Liver (tissue), 3 donors: ENCODE measurements around the gene CDA.

Experiments
- HNF4G ChIP-seq: IDR thresholded peaks from 2 replicates; pipeline ENCODE4 v1.6.1; 2016; ENCODE audit warnings: antibody characterized with exemption
- TAF1 ChIP-seq: conservative IDR thresholded peaks from 2 replicates; pipeline ENCODE4 v1.6.1; 2016; ENCODE audit warnings: antibody characterized with exemption, mild to moderate bottlenecking
- TF ChIP-seq, protein P1 (sequence below): IDR thresholded peaks from 2 replicates; pipeline ENCODE4 v1.6.1; 2016; ENCODE audit warnings: antibody characterized with exemption
- TF ChIP-seq, protein P2 (sequence below): fragments of 150-350 bp; IDR thresholded peaks from 2 replicates; pipeline ENCODE4 v1.5.1; 2017; ENCODE audit warnings: improper control_type of control experiment, low read depth, low read length; ENCODE audit not compliant: missing input control
- donor health status: healthy.
- donor health status: healthy.

DNA sequence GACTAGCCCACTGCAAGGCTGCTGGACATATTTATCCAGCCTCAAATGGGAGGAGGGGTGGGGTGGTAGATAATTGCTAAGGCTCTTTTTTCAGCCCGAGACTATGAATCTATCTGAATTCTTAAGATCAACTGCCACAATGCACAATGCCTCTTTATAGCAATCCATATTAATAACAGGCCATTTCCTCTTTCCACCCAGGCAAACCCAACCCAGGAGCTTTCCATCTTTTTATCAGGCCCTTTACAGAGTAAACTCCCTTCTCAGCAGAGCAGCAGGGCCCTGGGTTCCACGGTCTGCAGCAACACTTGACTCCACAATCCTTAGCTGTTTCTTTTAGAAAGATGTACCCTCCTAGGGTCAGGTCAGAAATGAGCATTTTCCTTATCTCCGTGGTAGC is 71.5 kb downstream of the CDA start:
- TF ChIP-seq HNF4G (no peak), TAF1 (no peak)
- TF ChIP-seq, protein P1, sequence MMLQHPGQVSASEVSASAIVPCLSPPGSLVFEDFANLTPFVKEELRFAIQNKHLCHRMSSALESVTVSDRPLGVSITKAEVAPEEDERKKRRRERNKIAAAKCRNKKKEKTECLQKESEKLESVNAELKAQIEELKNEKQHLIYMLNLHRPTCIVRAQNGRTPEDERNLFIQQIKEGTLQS: no peak
- TF ChIP-seq, protein P2, sequence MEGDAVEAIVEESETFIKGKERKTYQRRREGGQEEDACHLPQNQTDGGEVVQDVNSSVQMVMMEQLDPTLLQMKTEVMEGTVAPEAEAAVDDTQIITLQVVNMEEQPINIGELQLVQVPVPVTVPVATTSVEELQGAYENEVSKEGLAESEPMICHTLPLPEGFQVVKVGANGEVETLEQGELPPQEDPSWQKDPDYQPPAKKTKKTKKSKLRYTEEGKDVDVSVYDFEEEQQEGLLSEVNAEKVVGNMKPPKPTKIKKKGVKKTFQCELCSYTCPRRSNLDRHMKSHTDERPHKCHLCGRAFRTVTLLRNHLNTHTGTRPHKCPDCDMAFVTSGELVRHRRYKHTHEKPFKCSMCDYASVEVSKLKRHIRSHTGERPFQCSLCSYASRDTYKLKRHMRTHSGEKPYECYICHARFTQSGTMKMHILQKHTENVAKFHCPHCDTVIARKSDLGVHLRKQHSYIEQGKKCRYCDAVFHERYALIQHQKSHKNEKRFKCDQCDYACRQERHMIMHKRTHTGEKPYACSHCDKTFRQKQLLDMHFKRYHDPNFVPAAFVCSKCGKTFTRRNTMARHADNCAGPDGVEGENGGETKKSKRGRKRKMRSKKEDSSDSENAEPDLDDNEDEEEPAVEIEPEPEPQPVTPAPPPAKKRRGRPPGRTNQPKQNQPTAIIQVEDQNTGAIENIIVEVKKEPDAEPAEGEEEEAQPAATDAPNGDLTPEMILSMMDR: no peak
